ENCODE results near the gene BTBD19. TPM values are rescaled to one million over a fixed set of nuclear protein-coding genes. Genes with fewer than 3 reads are reported as not detected.

The BTBD19 gene
- polyA plus RNA-seq, 1 donor from 2014 or later: not detected

DNA sequence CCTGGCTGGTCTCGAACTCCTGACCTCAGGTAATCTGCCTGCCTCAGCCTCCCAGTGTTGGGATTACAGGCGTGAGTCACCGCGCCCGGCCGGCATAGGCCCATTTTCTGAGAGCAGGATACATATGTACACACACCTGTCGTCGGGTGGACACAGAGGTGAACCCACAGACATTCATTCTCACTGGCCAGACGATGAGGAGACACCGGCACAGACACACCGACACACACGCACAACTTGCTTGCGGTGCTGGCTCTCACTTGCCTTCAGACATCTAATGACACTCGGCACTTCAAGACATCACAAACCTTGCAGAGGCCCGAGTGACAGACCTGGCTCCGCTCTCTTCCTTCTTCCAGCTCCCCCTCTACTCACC is 34.2 kb downstream of the BTBD19 start:
- H3K4me3 Mint-ChIP-seq: peak overlapping the region in 3 of 4 donors; percentile 8 to 71 (median 35)
- H3K9me3 Mint-ChIP-seq: no peaks in the 10 kb centered on the region
- H3K27ac Mint-ChIP-seq: no peak overlapping the region
- H3K36me3 Mint-ChIP-seq: peaks cover 8% of the 10 kb centered on the region
- H3K27me3 Mint-ChIP-seq: peaks cover 17% of the 10 kb centered on the region
- H3K4me1 Mint-ChIP-seq: peaks cover 0 to 7% (median 4%) of the 10 kb centered on the region in 3 donors

GRCh38 chr1:44842862-44843655 is 34.7 kb downstream of the BTBD19 start, which contains the start of gene PTCH2:
PTCH2 (minus strand) TSS chr1:44843253; CDS start chr1:44842932, 321 bp downstream.
- peaks cover 8% of the 10 kb centered on the region for H3K36me3 Mint-ChIP-seq
- H3K27me3 Mint-ChIP-seq: peaks cover 17% of the 10 kb centered on the region
- peak within 1 kb of the TSS; percentile 35 to 71 (median 46) for H3K4me3 Mint-ChIP-seq
- H3K9me3 Mint-ChIP-seq: no peaks in the 10 kb centered on the region
- H3K4me1 Mint-ChIP-seq: peaks cover 0 to 7% (median 4%) of the 10 kb centered on the region in 3 donors
- H3K27ac Mint-ChIP-seq: peak within 1 kb of the TSS in 1 of 3 donors; percentile 1

GRCh38 chr1:44846985-44847384 is 38.7 kb downstream of the BTBD19 start:
- H3K9me3 Mint-ChIP-seq: no peaks in the 10 kb centered on the region
- H3K4me1 Mint-ChIP-seq: peaks cover 0 to 10% (median 10%) of the 10 kb centered on the region in 3 donors
- no peak overlapping the region for H3K4me3 Mint-ChIP-seq
- H3K27ac Mint-ChIP-seq: peak overlapping the region in 2 of 3 donors; percentile 39 to 53
- peaks cover 6% of the 10 kb centered on the region for H3K27me3 Mint-ChIP-seq
- H3K36me3 Mint-ChIP-seq: peaks cover 15% of the 10 kb centered on the region

GRCh38 chr1:44847845-44848244 is 39.5 kb downstream of the BTBD19 start:
- no peak overlapping the region for H3K27ac Mint-ChIP-seq
- no peaks in the 10 kb centered on the region for H3K27me3 Mint-ChIP-seq
- peaks cover 0 to 6% (median 5%) of the 10 kb centered on the region in 3 donors for H3K4me1 Mint-ChIP-seq
- H3K36me3 Mint-ChIP-seq: peaks cover 17% of the 10 kb centered on the region
- H3K9me3 Mint-ChIP-seq: no peaks in the 10 kb centered on the region
- H3K4me3 Mint-ChIP-seq: no peak overlapping the region

- Mint-ChIP-seq H3K9me3 (no peaks in the 10 kb centered on the region), H3K4me3 (no peak overlapping the region), H3K36me3 (peaks cover 20% of the 10 kb centered on the region), H3K27ac (no peak overlapping the region), H3K27me3 (no peaks in the 10 kb centered on the region), H3K4me1 (peaks cover 0 to 7% (median 6%) of the 10 kb centered on the region in 3 donors)
Measured at GRCh38 chr1:44848456-44849181, 40.3 kb downstream of the BTBD19 start.

DNA sequence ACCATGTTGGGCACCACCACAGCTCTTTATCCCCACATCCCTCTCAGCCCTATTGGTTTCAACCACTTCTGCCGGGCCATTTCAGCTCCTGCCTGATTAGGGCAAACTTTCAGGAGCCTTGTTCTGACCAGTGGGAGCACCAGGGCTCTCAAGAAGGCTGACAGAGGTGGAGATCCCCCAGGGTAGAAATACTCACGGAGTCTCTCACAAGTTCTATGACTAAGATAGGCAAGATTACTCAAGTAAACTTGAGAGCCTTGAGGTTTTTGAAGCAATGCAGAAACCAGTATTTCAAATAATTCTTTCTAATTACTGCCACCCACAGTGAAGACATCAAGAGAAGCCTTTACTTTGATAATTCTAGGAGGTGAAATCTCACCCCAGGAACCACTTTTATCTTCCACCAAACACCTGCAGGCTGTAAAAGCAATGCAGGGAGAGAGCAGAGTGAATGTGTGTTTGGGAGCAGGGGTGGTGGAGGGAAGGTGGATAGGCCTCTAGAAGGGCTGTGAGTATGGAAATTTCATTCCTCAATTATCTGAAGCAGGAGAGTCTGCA is 41.3 kb downstream of the BTBD19 start:
- H3K27me3 Mint-ChIP-seq: no peaks in the 10 kb centered on the region
- H3K27ac Mint-ChIP-seq: no peak overlapping the region
- peaks cover 22% of the 10 kb centered on the region for H3K36me3 Mint-ChIP-seq
- H3K9me3 Mint-ChIP-seq: no peaks in the 10 kb centered on the region
- peaks cover 0 to 7% (median 4%) of the 10 kb centered on the region in 3 donors for H3K4me1 Mint-ChIP-seq
- H3K4me3 Mint-ChIP-seq: no peak overlapping the region

- H3K9me3 Mint-ChIP-seq: no peaks in the 10 kb centered on the region
- no peak overlapping the region for H3K27ac Mint-ChIP-seq
- no peaks in the 10 kb centered on the region for H3K27me3 Mint-ChIP-seq
- peaks cover 28% of the 10 kb centered on the region for H3K36me3 Mint-ChIP-seq
- no peak overlapping the region for H3K4me3 Mint-ChIP-seq
- peaks cover 0 to 7% (median 4%) of the 10 kb centered on the region in 3 donors for H3K4me1 Mint-ChIP-seq
Measured at GRCh38 chr1:44851308-44851707, 43.0 kb downstream of the BTBD19 start.

GRCh38 chr1:44853201-44853600 is 44.9 kb downstream of the BTBD19 start:
- peak overlapping the region in 1 of 3 donors; percentile 82 for H3K27ac Mint-ChIP-seq
- H3K4me1 Mint-ChIP-seq: peaks cover 0 to 7% (median 4%) of the 10 kb centered on the region in 3 donors
- H3K27me3 Mint-ChIP-seq: no peaks in the 10 kb centered on the region

DNA sequence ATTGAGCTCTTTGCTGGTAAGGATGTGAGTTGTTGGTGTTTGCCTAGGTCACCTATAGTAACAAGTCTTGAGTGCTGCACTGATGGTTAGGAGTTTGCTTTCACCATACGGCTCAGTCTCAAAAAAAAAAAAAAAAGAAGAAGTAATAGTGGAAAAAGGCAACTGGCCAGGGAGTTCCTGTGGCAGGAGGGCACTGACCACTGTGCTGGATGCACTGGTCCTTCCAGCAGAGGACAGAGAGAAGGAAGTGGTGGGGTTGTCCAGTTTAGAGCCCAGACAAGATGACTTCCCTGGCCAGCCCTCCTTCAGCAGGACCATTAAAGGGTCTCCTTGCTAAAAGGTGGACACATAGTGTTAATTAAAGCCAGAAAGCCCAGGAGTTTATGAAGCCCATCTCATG is 46.6 kb downstream of the BTBD19 start:
- Mint-ChIP-seq H3K27me3 (no peaks in the 10 kb centered on the region), H3K4me1 (peaks cover 0 to 7% (median 4%) of the 10 kb centered on the region in 3 donors), H3K27ac (no peak overlapping the region), H3K4me3 (no peak overlapping the region), H3K36me3 (peaks cover 15% of the 10 kb centered on the region), H3K9me3 (no peaks in the 10 kb centered on the region)

More at GRCh38 chr1:44853201-44853600, 44.9 kb downstream of the BTBD19 start:
- peaks cover 21% of the 10 kb centered on the region for H3K36me3 Mint-ChIP-seq
- no peak overlapping the region for H3K4me3 Mint-ChIP-seq
- no peaks in the 10 kb centered on the region for H3K9me3 Mint-ChIP-seq

GRCh38 chr1:44855742-44856141 is 47.4 kb downstream of the BTBD19 start:
- Mint-ChIP-seq H3K9me3 (no peaks in the 10 kb centered on the region), H3K4me1 (peaks cover 6 to 12% (median 8%) of the 10 kb centered on the region in 3 donors), H3K27me3 (no peaks in the 10 kb centered on the region), H3K4me3 (no peak overlapping the region), H3K27ac (peak overlapping the region in 1 of 3 donors; percentile 72), H3K36me3 (peaks cover 17% of the 10 kb centered on the region)

DNA sequence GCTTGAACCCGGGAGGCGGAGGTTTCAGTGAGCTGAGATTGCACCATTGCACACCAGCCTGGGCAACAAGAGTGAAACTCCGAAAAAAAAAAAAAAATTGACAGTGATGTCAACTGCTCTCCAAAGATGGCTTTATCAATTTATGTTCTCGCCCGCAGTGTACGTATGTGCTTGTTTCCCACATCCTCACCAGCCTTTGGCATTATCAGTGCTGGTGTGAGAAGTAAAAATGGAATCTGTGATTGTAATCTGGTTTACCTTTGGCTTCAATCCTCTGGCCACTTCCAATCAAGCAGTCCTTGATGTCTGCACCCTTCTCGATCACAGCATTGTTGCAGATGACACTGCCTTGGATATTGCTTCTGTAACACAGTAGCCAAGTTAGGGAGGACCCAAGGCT is 49.1 kb downstream of the BTBD19 start:
- Mint-ChIP-seq H3K27ac (peak overlapping the region in 1 of 3 donors; percentile 14), H3K36me3 (peaks cover 17% of the 10 kb centered on the region)

GRCh38 chr1:44860331-44860730 is 52.0 kb downstream of the BTBD19 start:
- H3K9me3 Mint-ChIP-seq: no peaks in the 10 kb centered on the region
- H3K27ac Mint-ChIP-seq: no peak overlapping the region
- peaks cover 9% of the 10 kb centered on the region for H3K36me3 Mint-ChIP-seq
- no peaks in the 10 kb centered on the region for H3K27me3 Mint-ChIP-seq
- H3K4me3 Mint-ChIP-seq: no peak overlapping the region
- H3K4me1 Mint-ChIP-seq: peaks cover 5 to 6% (median 6%) of the 10 kb centered on the region in 3 donors

More for the DNA sequence above, 49.1 kb downstream of the BTBD19 start:
- no peak overlapping the region for H3K4me3 Mint-ChIP-seq
- peaks cover 5 to 8% (median 6%) of the 10 kb centered on the region in 3 donors for H3K4me1 Mint-ChIP-seq
- no peaks in the 10 kb centered on the region for H3K27me3 Mint-ChIP-seq
- H3K9me3 Mint-ChIP-seq: no peaks in the 10 kb centered on the region

GRCh38 chr1:44860891-44861425 is 52.6 kb downstream of the BTBD19 start:
- Mint-ChIP-seq H3K27ac (no peak overlapping the region), H3K9me3 (no peaks in the 10 kb centered on the region), H3K4me3 (no peak overlapping the region), H3K36me3 (peaks cover 8% of the 10 kb centered on the region), H3K27me3 (no peaks in the 10 kb centered on the region), H3K4me1 (peaks cover 5 to 6% (median 6%) of the 10 kb centered on the region in 3 donors)

GRCh38 chr1:44862829-44863401 is 54.6 kb downstream of the BTBD19 start:
- Mint-ChIP-seq H3K27ac (no peak overlapping the region), H3K27me3 (no peaks in the 10 kb centered on the region), H3K4me3 (no peak overlapping the region), H3K9me3 (no peaks in the 10 kb centered on the region), H3K4me1 (peaks cover 5 to 6% (median 6%) of the 10 kb centered on the region in 3 donors), H3K36me3 (peaks cover 11% of the 10 kb centered on the region)
